ENCODE data around the gene ASB3. TPM values are rescaled to one million over a fixed set of nuclear protein-coding genes. Genes with fewer than 3 reads are reported as not detected.
"Not testable (repeated sequence)": the region's sequence is repeated elsewhere in the genome, so short reads cannot be mapped to it uniquely, and the experiment has no call there.

ASB3 gene
- polyA plus RNA-seq, 3 donors, result 25.6 to 33.7 (median 30.1) TPM

- DNase-seq, result not testable (repeated sequence)
These were observed 119.6 kb downstream of the ASB3 start for GRCh38 chr2:53667130-53667529.

DNA sequence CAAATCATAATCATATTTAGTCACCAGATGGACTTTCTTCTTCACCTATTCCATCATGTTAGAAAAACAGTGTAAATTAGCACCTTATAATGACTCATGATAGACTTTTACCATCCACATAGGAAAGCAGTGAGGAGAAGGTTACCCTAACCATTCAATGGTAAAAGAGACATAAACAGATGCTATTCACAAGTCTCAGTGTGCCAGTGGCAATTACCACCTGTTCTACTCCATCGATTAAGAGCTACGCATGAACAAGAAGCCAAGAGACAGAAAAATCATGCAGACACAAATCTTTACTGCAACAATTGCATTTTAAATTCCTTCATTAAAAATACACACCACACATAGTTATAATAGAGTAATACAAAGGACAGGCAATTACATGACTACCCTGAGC, 125.9 kb downstream of the ASB3 start:
- no peak for DNase-seq

DNA sequence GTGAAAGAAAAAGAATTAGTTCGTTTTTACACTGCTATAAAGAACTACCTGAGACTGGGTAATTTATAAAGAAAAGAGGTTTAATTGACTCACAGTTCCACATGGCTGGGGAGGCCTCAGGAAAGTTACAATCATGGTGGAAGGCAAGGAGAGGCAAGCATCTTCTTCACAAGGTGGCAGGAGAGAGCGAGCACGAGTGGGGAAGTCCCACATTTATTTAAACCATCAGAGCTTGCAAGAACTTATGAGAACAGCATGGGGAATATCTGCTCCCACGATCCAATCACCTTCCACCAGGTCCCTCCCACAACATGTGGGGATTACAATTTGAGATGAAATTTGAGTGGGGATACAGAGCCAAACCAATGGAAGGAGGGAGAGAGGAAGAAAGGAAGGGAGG, 128.3 kb downstream of the ASB3 start:
- not testable (repeated sequence) for DNase-seq

GRCh38 chr2:53655256-53655655, 131.5 kb downstream of the ASB3 start:
- DNase-seq, result no peak

DNA sequence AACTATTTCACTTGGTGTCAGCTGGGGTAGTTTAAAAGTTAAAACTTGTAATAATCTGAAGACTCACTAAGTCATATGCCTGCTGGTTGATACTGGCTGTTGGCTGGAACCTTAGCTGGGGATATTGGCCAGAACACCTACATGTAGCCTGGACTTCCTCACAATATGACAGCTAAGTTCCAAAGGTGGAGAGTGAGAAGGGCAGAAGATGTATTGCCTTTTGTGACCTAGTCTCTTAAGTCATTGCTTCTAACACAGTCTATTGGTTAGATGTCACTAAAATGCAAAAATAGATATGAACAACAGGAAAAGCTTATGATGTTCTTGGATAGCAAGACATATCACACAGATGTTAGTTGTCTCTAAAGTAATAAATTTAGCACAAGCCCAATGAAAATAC, 132.4 kb downstream of the ASB3 start:
- DNase-seq, result no peak

DNA sequence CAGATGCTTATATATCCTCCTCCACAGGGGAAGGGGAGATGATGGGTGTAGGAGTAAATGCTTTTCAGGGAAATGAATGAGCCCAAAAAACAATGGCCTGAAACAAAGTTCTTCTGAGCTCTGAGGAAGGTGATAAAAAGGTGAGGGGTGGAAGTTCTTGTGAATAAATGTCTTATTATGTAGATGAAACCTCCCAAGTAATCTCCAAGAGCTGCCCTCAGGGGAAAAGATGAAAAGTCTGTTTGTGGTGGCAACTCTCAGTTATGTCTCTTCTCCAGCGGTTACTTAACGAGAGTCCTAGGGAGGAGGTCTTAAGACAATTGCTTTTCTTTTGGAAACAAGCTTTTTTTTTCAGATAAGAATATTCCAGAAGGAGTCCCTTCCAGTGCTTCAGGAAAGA, 134.6 kb downstream of the ASB3 start:
- no peak for DNase-seq

GRCh38 chr2:53646788-53647187, 140.0 kb downstream of the ASB3 start:
- no peak for DNase-seq

GRCh38 chr2:53641290-53641689, 145.5 kb downstream of the ASB3 start:
- DNase-seq, result no peak

DNA sequence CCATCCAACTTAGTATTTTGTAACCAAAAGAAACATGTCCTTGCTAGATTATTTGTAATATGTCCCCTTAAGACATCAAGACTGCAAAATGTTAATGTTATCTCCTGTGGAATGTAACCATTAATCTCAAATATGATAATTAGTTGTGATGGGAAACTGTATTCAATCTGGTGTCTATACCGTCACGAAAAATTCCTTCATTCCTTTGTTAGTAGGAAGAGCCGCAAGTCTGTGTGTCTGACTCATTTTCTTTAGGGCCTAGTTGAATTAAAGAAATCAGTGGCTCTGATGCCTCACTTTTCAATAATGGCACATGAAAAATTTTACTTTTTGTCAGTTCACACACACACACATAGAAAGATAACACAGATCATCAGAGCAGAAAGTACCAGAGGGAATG, 146.3 kb downstream of the ASB3 start:
- no peak for DNase-seq

DNA sequence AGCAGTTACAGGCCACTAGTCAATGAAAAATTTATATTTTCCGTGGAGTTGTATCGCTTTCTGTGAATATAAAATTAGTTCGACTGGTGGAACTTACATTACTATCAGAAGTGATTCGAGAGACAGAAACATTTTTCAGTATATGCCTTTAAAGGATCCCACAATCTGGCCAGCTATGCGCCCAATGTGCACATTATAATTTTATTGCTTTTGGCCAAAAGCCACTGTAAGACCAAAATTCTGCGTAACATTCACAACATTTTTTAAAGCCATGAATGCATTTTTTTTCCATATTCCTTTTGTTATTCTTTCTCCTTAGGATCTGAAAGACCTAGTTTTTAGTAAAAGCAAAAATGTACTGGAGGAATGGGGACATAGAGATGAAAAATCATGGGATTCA, 150.2 kb downstream of the ASB3 start:
- DNase-seq, result no peak

DNA sequence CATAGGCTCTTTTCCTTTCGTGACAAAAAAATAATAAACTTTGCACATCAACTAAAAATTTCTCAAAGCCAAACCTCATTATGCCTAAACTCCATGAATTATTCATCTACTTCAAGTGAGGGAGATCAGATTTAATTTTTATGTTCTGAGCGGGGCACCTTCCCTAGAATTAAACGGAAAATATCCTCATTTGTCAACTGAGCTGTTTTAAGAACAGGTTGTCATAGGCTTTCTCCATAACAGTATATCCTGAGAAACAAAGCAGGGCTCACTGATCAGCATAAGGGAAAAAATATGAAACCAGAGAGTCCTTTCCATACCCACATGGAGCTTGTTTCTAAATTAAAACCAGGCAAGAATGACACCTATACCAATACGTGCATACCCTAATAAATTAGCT, 150.6 kb downstream of the ASB3 start:
- no peak for DNase-seq

DNA sequence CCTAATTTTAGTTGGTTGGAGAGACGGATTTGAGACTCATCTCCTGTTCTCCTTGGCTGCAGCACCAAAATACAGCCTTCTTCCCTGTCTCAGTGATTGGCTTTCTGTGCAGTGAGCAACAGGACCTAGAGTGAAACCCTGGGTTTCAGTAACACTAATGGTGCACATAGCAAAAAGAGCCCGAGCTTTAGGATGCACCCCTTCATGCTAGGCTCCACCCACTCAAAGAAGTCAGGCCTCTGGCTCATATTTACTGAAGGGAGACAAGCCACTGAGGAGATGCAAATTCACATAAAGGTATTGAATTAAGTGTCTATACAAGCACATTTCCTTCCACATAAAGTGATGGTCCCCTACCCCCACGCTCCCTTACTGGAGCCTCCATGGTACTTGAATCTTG, 151.1 kb downstream of the ASB3 start:
- no peak for DNase-seq

GRCh38 chr2:53633441-53633840, 153.3 kb downstream of the ASB3 start:
- DNase-seq, result no peak

DNA sequence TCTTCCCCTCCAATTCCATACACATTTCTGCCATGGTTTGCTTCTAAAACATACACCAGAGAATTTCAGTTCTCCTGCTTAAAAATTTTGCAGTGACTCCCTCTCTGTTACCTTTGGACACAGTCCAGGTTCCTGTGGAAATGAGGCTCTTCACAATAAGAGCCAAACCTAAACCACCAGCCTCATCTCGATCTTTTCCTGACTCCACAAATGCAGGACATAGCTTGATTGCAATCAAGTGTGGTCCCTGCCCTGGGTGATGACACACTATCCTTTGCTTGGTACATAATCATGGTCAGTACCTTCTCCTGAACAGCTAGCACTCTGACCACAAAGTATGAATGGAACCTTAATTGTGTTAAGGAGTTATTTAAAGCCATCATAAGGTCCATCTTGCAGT, 154.0 kb downstream of the ASB3 start:
- no peak for DNase-seq

DNA sequence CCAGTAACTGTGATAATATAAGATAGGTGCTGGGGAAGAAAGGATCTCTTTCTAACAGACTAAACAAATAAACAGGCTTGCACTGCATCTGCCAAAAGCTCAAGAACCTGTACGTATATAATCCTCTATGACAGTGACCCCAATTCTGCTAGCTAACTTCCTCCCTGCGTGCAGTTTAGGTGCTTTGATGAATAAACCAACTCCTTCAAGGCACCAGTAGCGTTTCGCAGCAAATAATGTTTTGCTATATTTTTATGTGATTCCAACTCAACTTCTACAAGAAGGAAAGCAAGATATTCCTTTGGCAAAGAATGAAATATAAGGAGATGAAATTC, 154.7 kb downstream of the ASB3 start:
- no peak for DNase-seq

DNA sequence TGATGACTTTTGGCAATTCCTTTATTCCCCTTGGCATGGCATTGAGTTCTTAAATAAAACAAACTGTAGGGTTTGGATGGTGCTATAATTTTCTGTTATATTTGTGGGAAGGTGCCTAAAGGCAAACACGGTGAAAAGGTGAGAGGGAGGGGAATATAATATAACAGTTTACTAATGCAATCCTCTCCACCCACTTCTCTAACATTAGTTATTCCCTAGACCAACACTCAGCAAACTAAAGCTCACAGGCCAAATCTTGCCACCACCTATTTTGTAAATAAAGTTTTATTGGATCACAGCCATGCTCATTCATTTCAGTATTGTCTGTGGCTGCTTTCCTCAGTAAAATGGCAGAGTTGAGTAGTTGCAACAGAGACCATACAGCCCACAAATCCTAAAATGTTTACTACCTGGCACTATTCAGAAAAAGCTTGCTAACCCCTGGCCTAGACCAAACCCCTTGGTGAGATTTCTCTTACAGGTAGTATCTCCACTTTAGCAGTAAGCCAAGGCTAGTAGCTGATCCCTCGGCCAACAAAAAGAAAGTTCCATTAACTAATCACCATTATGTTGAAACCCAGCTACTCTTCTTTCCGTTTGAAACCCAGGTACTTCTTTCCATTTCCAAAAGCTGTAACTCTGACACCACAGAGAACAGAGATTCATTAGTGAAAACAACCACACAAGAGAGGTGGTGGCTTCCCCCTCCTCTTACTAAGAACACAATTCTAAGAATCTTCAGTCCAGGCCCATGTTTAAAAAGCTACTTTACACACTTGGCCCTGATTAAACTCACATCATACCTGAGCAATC, 155.2 kb downstream of the ASB3 start:
- DNase-seq, result no peak

DNA sequence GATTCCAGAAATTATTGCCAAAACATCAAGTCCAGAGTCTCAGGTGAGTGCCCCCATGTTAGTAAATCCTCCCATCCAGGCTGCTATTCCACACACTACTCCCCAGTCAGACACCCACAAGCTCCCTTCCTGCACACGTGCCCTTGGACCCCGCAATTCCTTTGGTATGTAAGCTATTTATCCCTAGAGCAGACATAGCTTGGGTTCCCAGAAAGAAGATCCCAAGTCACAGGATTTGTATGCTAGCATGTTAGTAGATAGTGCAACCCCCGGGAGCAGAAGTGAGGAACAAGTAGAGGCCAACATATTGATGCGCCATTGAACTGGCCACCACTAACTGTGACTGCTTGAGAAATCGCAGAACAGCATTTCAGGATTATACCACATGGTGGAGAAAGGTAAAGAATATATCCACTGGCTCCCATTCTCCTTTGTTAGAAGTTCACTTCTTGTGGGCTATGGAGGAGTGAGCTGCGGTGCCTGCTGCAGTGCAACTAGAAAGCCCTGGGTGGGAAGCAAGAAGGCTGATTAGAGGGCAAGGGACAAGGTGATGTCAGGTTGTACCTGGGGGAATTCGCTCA, 156.6 kb downstream of the ASB3 start:
- DNase-seq, result no peak

DNA sequence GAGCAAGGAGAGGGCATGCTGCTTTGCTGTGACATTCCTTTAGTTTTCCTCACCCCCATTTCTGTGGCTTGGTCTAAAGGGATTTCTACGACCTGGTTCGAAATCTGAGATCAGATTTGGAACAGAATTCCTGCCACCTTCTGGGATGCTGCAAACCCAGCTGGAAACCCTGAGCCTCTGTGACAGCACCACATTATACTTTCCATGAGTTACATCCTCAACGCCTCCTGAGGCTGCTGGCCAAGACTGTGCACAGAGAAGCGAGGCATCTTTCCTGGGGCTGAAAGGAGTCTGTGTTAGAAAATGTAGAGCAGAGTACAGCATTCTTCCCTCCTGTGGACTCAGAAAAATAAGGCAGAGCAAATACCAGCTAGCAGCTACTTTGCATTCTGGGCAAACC, 157.3 kb downstream of the ASB3 start:
- no peak for DNase-seq

GRCh38 chr2:53629001-53629400, 157.8 kb downstream of the ASB3 start:
- no peak for DNase-seq

- no peak for DNase-seq
These were observed 164.6 kb downstream of the ASB3 start for GRCh38 chr2:53622141-53622540.

GRCh38 chr2:53620981-53621380, 165.8 kb downstream of the ASB3 start:
- DNase-seq, result no peak
